KOPT-K1 (cell line): Measurements from ENCODE around the gene EXPH5.

Experiments used
- H3K27ac ChIP-seq: fragments of 200-600 bp; sonication (generic); 2 replicates; pipeline ENCODE4 v1.5.1; 2016; ENCODE audit warnings: antibody characterized with exemption, mild to moderate bottlenecking, low read depth, low read length; ENCODE audit not compliant: poor library complexity, severe bottlenecking
- H3K36me3 ChIP-seq: fragments of 200-600 bp; sonication (generic); 2 replicates; pipeline ENCODE4 v1.5.1; 2017; ENCODE audit warnings: antibody characterized with exemption, mild to moderate bottlenecking, low read length, moderate library complexity; ENCODE audit not compliant: insufficient read depth
- H3K9me3 ChIP-seq: fragments of 200-600 bp; sonication (generic); 2 replicates; pipeline ENCODE4 v1.5.1; 2017; ENCODE audit warnings: antibody characterized with exemption, low read length, mild to moderate bottlenecking; ENCODE audit not compliant: insufficient read depth, poor library complexity, severe bottlenecking

EXPH5 gene

DNA sequence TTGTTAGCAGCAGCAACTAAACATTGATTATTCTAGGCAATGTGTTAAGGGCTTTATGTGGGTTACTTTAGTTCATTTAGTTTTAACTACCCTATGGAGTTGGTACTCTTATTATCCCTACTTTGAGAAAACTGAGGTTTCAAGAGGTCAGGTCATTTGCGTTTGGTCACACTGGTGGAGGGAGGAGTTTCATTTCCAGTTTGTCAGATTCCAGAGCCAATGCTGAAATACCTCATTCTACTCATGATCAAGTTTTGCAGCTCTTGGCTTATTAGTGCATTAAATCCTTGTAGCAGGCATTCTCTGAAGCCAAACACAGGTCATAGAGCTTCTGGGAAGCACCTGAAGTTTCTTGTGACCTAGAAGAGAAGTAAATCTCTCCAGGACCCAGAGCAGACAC, 71.2 kb downstream of the EXPH5 start:
- Histone ChIP-seq H3K27ac (no peak overlapping the region), H3K36me3 (no peaks in the 10 kb centered on the region), H3K9me3 (peaks cover 4% of the 10 kb centered on the region)

DNA sequence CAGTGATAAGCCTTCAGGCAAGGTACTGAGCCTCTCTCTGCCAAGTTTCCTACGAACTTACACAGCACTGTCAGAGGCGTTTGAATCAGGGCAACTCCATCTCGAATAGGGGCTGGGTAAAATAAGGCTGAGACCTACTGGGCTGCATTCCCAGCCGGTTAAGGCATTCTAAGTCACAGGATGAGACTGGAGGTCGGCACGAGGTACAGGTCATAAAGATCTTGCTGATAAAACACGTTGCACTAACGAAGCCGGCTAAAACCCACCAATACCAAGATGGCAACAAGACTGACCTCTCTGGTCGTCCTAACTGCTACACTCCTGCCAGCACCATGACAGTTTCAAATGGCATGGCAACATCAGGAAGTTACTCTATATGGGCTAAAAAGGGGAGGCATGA, 75.0 kb downstream of the EXPH5 start:
- Histone ChIP-seq H3K9me3 (no peaks in the 10 kb centered on the region), H3K36me3 (no peaks in the 10 kb centered on the region), H3K27ac (no peak overlapping the region)

DNA sequence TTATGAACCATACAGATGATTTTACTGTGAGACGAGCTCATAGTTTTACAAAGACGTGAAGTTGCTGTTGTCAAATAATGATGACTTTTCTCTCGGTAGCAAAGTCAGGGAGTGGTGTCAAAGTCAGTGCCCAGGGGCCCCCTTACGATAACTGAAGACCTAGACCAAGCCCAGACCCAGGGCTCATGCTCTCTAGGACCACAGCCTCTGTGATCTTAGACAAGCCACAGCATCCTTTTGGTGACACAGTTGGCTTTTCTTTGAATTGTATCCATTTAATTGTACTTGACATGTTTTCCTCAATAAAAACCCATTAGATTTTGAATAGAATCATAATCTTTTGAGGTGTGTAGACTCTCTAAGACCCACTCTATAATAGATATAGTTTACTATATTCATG, 77.4 kb downstream of the EXPH5 start:
- Histone ChIP-seq H3K27ac (no peak overlapping the region), H3K36me3 (no peaks in the 10 kb centered on the region), H3K9me3 (no peaks in the 10 kb centered on the region)

GRCh38 chr11:108512708-108513107, 80.9 kb downstream of the EXPH5 start:
- Histone ChIP-seq H3K27ac (no peak overlapping the region), H3K36me3 (no peaks in the 10 kb centered on the region)

GRCh38 chr11:108511851-108512474, 81.6 kb downstream of the EXPH5 start:
- H3K36me3 ChIP-seq = no peaks in the 10 kb centered on the region
- H3K27ac ChIP-seq = no peak overlapping the region
- peaks cover 9% of the 10 kb centered on the region for H3K9me3 ChIP-seq

More at GRCh38 chr11:108512708-108513107, 80.9 kb downstream of the EXPH5 start:
- peaks cover 9% of the 10 kb centered on the region for H3K9me3 ChIP-seq

DNA sequence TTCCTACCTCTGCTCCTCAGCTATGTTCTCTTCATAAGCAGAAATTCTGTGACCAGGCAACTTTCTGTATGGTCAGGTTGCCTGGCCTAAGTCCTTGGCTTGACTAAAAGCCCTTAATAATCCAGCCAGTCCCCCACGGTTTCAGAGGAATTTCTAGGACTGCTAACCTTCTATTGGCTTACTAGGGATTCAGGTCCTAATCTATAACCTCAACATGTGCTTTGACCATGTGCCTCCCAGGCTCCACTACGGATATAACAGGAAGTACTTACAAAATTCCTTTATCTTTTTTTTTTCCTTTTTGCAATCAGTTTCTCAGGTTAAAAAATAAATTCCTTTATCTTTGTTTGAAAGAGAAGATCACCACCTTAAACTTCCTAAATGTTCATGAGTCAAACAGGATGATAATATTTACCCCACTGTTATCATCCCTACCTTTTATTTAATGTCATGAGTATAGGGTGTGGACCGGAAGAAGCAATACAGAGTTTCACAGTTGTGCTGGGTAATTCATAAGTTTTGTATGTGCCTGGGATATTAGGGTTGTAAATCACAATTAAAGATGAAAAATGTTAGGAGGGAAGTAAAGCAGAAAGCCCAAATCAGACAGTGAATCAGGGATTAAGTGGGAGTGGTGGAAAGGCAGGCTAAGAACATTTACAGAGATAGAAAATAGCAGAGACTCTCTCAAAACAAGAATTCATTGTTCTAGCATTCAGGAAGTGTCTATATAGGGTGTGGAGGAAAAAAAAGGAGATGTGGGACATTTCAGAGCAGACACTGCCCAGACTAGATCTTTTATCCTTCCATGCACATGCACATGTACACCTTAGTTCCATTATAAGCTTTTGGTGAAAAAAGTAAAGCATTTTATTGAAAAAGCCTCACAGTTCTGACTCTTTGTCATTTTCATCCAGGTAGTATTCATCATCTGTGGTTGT, 84.6 kb downstream of the EXPH5 start:
- H3K27ac ChIP-seq = no peak overlapping the region
- H3K9me3 ChIP-seq = peaks cover 9% of the 10 kb centered on the region
- H3K36me3 ChIP-seq = no peaks in the 10 kb centered on the region

- no peak overlapping the region for H3K27ac ChIP-seq
- H3K36me3 ChIP-seq = no peaks in the 10 kb centered on the region
Observed at GRCh38 chr11:108501396-108501795, 92.2 kb downstream of the EXPH5 start.

DNA sequence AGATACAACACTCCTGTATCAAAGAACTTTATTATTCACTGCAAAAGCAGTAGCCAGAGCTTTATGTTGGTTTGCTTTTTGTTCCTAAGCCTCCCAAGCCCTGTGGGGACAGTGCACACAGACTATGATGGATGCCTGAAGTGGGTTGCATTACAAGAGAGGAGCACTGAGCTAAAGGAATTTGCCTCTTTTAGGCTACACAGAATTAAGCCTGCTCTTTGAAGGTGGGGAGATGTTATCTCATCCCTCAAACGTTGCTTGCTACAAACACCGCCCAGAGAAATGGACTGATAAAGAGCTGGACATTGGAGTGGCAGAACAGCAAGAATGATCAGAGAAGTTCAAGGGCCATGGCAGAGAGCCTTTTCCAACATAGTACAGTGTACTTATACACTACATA, 92.8 kb downstream of the EXPH5 start:
- Histone ChIP-seq H3K27ac (no peak overlapping the region), H3K9me3 (no peaks in the 10 kb centered on the region), H3K36me3 (no peaks in the 10 kb centered on the region)

More at GRCh38 chr11:108501396-108501795, 92.2 kb downstream of the EXPH5 start:
- H3K9me3 ChIP-seq = no peaks in the 10 kb centered on the region

DNA sequence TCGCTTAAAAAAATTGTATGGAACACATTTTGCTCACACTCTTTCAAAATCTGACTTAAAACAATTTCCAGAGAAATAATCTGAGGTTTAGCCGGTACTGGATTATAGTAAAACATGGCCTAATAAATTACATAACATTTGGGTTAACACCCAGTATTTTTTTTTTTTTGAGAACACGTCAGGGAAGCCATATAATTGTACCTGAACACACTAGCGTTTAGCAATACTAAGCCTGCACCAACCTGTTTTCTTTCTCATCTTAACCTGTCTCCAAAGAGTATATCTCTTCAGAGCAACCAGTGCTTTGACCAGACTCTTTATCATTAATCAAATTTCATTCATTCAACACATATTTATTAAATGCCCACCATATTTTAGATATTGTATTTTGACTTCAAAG, 93.4 kb downstream of the EXPH5 start:
- no peaks in the 10 kb centered on the region for H3K9me3 ChIP-seq
- H3K36me3 ChIP-seq = peaks cover 4% of the 10 kb centered on the region

GRCh38 chr11:108498816-108499408, 94.7 kb downstream of the EXPH5 start:
- Histone ChIP-seq H3K27ac (peak overlapping the region; percentile 78), H3K36me3 (peaks cover 12% of the 10 kb centered on the region)

More for the DNA sequence above, 93.4 kb downstream of the EXPH5 start:
- H3K27ac ChIP-seq = no peak overlapping the region

GRCh38 chr11:108498046-108498815, 95.3 kb downstream of the EXPH5 start, which contains the start of gene POGLUT3:
TSS of gene POGLUT3 (minus strand) at chr11:108498384. CDS start at chr11:108498366, 18 bp downstream.
- Histone ChIP-seq H3K27ac (peak within 1 kb of the TSS; percentile 78), H3K36me3 (peaks cover 14% of the 10 kb centered on the region), H3K9me3 (no peaks in the 10 kb centered on the region)

More at GRCh38 chr11:108498816-108499408, 94.7 kb downstream of the EXPH5 start:
- no peaks in the 10 kb centered on the region for H3K9me3 ChIP-seq

DNA sequence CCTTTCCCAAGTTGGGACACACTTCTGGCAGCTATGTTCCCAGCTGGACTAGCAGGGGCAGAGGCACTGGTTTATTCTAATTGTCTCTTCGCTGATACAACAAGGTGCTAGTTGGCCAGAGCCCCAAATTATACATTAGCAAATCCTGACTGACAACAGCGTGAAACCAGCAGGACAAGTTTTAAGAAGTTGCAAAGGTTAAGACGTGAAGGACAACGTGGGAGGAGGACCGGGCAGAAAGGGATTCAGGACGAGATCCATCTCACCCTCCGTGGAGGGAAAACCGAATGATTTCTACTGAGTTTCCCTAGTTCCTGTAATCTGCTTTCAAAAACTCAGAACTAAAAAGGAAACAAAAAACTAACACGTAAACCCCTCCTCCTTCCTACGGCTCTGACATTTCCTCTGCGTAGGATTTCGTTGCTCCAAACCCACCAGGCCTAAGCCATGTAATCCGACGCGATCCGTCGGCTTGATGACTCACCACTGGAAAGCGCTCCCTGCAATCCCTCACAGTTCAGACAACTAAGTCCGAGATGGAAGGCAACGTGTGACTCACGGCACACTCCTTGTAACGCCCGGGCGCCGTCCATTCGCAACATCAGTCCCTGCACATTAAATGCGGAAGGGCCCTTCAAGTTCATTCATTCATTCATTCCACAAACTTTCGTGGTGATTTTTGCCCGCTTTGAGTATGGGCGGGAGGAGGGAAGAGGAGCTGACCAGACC, 96.1 kb downstream of the EXPH5 start:
- peaks cover 14% of the 10 kb centered on the region for H3K36me3 ChIP-seq
- H3K27ac ChIP-seq = peak overlapping the region; percentile 78
- H3K9me3 ChIP-seq = no peaks in the 10 kb centered on the region

- Histone ChIP-seq H3K36me3 (peaks cover 14% of the 10 kb centered on the region), H3K9me3 (no peaks in the 10 kb centered on the region), H3K27ac (no peak overlapping the region)
Observed at GRCh38 chr11:108496643-108497256, 96.8 kb downstream of the EXPH5 start.

- H3K9me3 ChIP-seq = no peaks in the 10 kb centered on the region
- peaks cover 22% of the 10 kb centered on the region for H3K36me3 ChIP-seq
- H3K27ac ChIP-seq = no peak overlapping the region
Observed at GRCh38 chr11:108495326-108495725, 98.2 kb downstream of the EXPH5 start.
